Activated CD4-positive, CD25-positive, alpha-beta regulatory T cell treated with anti-CD3 and anti-CD28 coated beads, Interleukin-2, amount 50 U/mL, for 24 hours (primary cell): Measurements from ENCODE around the gene SASH3.

Experiments
- ATAC-seq, 2 donors: fragments of 150-1000 bp; cut with Tn5 transposase; one replicate each; pipeline ENCODE4 v1.10.0; 2021; ENCODE audit warnings: mild to moderate bottlenecking in 1 of 2, moderate library complexity in 1 of 2

Gene SASH3

GRCh38 chrX:129760155-129760554, 19.6 kb upstream of the SASH3 start:
- ATAC-seq: peak; percentile 8 to 10

GRCh38 chrX:129760981-129761380, 18.8 kb upstream of the SASH3 start:
- ATAC-seq: no peak

GRCh38 chrX:129761596-129761995, 18.2 kb upstream of the SASH3 start:
- ATAC-seq: no peak

- no peak for ATAC-seq
These were observed 17.3 kb upstream of the SASH3 start for GRCh38 chrX:129762448-129762847.

- no peak for ATAC-seq
These were observed 16.1 kb upstream of the SASH3 start for GRCh38 chrX:129763666-129764065.

- no peak for ATAC-seq
These were observed 11.6 kb upstream of the SASH3 start for GRCh38 chrX:129768186-129768585.

GRCh38 chrX:129768586-129769466, 10.9 kb upstream of the SASH3 start:
- no peak for ATAC-seq

- peak; percentile 86 for ATAC-seq
These were observed 10.1 kb upstream of the SASH3 start for GRCh38 chrX:129769467-129770154.

- ATAC-seq: no peak
These were observed 8.3 kb upstream of the SASH3 start for GRCh38 chrX:129771266-129771995.

- peak in 1 of 2 donors; percentile 9 for ATAC-seq
These were observed 6.8 kb upstream of the SASH3 start for GRCh38 chrX:129772796-129773431.

GRCh38 chrX:129773649-129774458, 5.9 kb upstream of the SASH3 start:
- peak in 1 of 2 donors; percentile 33 for ATAC-seq

- peak; percentile 21 to 23 for ATAC-seq
These were observed 2.3 kb upstream of the SASH3 start for GRCh38 chrX:129777218-129778030.

- no peak for ATAC-seq
These were observed 570 bp upstream of the SASH3 start for GRCh38 chrX:129779086-129779672.

- ATAC-seq: no peak
These were observed 824 bp downstream of the SASH3 start for GRCh38 chrX:129780441-129781105.

GRCh38 chrX:129781134-129781672, 1.5 kb downstream of the SASH3 start:
- ATAC-seq: peak; percentile 93

GRCh38 chrX:129781680-129782495, 2.1 kb downstream of the SASH3 start:
- peak; percentile 29 to 41 for ATAC-seq

GRCh38 chrX:129782706-129783105, 3.0 kb downstream of the SASH3 start:
- ATAC-seq: no peak

GRCh38 chrX:129783291-129783713, 3.6 kb downstream of the SASH3 start:
- no peak for ATAC-seq

GRCh38 chrX:129784371-129784770, 4.6 kb downstream of the SASH3 start:
- ATAC-seq: no peak
